Fibroblast of lung (primary cell): Measurements from ENCODE around the gene UGGT1. TPM values are rescaled to one million over a fixed set of nuclear protein-coding genes. Genes with fewer than 3 reads are reported as not detected.

Experiments used
- DNase-seq, 2 donors: peaks; one replicate each; pipeline versions ENCODE4 v3.0.0 to v3.0.0-alpha.2; 2010; ENCODE audit warnings: low read depth in 2 of 2
- H2AFZ ChIP-seq: 2 replicates; pipeline ENCODE4 v1.5.1; 2012; ENCODE audit warnings: low read length, control low read depth, inconsistent platforms
- H3K27ac ChIP-seq: 2 replicates; pipeline ENCODE4 v1.5.1; 2011; ENCODE audit warnings: low read length, control low read depth; ENCODE audit not compliant: insufficient read depth
- H3K27me3 ChIP-seq: 2 replicates; pipeline ENCODE4 v1.5.1; 2011; ENCODE audit warnings: mild to moderate bottlenecking, low read length; ENCODE audit not compliant: control insufficient read depth, insufficient read depth
- H3K36me3 ChIP-seq: 2 replicates; pipeline ENCODE4 v1.5.1; 2011; ENCODE audit warnings: low read length; ENCODE audit not compliant: control insufficient read depth, insufficient read depth
- H3K4me1 ChIP-seq: 2 replicates; pipeline ENCODE4 v1.5.1; 2011; ENCODE audit warnings: low read length; ENCODE audit not compliant: control insufficient read depth, insufficient read depth; ENCODE audit errors: extremely low read depth
- H3K4me2 ChIP-seq: 2 replicates; pipeline ENCODE4 v1.5.1; 2011; ENCODE audit warnings: low read length, control low read depth; ENCODE audit not compliant: insufficient read depth; ENCODE audit errors: extremely low read depth
- H3K4me3 ChIP-seq, 4 experiments: fragments of 200-600 bp in 1 of 4; sonication (generic) in 1 of 4; replicated peaks in 1 of 4; 2 replicates each; pipeline ENCODE4 v1.5.1; 2011 to 2016; ENCODE audit warnings: low read length in 4 of 4, low read depth in 3 of 4, mild to moderate bottlenecking in 3 of 4, control low read depth in 2 of 4, inconsistent platforms in 1 of 4, mixed read lengths in 1 of 4; ENCODE audit not compliant: insufficient read depth in 1 of 4; ENCODE audit errors: control extremely low read depth in 1 of 4
- H3K79me2 ChIP-seq: 2 replicates; pipeline ENCODE4 v1.5.1; 2012; ENCODE audit warnings: mild to moderate bottlenecking, low read length, inconsistent platforms; ENCODE audit not compliant: control insufficient read depth, insufficient read depth
- H3K9ac ChIP-seq: 2 replicates; pipeline ENCODE4 v1.5.1; 2011; ENCODE audit warnings: mild to moderate bottlenecking, low read length, control low read depth; ENCODE audit not compliant: insufficient read depth
- H3K9me3 ChIP-seq: 2 replicates; pipeline ENCODE4 v1.5.1; 2012; ENCODE audit warnings: low read depth, low read length; ENCODE audit not compliant: control insufficient read depth, insufficient read depth
- H4K20me1 ChIP-seq: 2 replicates; pipeline ENCODE4 v1.5.1; 2011; ENCODE audit warnings: low read length; ENCODE audit not compliant: control insufficient read depth, insufficient read depth; ENCODE audit errors: extremely low read depth
- EZH2 ChIP-seq: IDR thresholded peaks from 2 replicates; pipeline ENCODE4 v1.5.1; 2012; ENCODE audit warnings: low read length, control low read depth, mild to moderate bottlenecking; ENCODE audit errors: missing control alignments
- polyA plus RNA-seq, 2 donors: library from polyadenylated mRNA; depleted of rRNA in 1 of 2; stranded (reverse) in 1 of 2; unstranded in 1 of 2; fragments of >200 nt; gene quantifications; 2 replicates each; pipeline ENCODE4 v1.2.1, GENCODE V29; 2011 to 2012; ENCODE audit warnings: missing spikeins in 1 of 2
- total RNA-seq: library from RNA; depleted of rRNA; stranded (reverse); fragments of >200 nt; gene quantifications from 2 replicates; pipeline ENCODE4 v1.2.1, GENCODE V29; 2014
- TF ChIP-seq, protein P1 (sequence below), 2 donors: IDR thresholded peaks in 1 of 2; conservative IDR thresholded peaks in 1 of 2; 1 replicate in 1 of 2; 2 replicates in 1 of 2; pipeline ENCODE4 v1.5.1; 2011 to 2012; ENCODE audit warnings: low read length in 2 of 2, control low read depth in 1 of 2, inconsistent platforms in 1 of 2, low read depth in 1 of 2, mild to moderate bottlenecking in 1 of 2

UGGT1 gene
- total and polyA plus RNA-seq, 2 donors (not counting 1 experiment from before 2014, with no cell fraction given): 59.3 to 87.9 TPM

DNA sequence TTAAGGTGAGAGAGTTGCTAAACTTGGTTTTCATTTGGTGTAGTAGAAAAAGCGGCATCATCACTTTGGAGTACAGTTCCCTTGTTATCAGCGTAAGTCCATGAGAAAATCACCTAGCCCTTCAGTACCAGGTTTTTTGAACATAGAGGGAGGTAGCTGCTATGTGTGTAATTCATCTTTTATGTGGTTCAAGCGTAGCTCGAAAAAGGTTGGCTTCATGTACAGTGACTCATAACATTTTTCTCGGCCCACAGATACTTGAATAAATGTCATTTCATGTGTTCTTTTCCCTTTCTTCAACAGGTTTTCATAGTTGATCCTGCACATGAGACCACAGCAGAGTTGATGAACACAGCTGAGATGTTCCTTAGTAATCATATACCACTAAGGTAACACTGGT is 43.6 kb downstream of the UGGT1 start:
- Histone ChIP-seq H2AFZ (no peak overlapping the region), H3K27me3 (no peaks in the 10 kb centered on the region), H3K4me3 (no peak overlapping the region), H3K9me3 (no peaks in the 10 kb centered on the region), H3K27ac (no peak overlapping the region), H3K4me1 (no peaks in the 10 kb centered on the region), H3K9ac (no peak overlapping the region), H3K36me3 (peaks cover 5% of the 10 kb centered on the region), H3K79me2 (no peaks in the 10 kb centered on the region), H4K20me1 (no peaks in the 10 kb centered on the region), H3K4me2 (no peak overlapping the region)
- DNase-seq: peak in 1 of 2 donors; percentile 83
- TF ChIP-seq, protein P1, sequence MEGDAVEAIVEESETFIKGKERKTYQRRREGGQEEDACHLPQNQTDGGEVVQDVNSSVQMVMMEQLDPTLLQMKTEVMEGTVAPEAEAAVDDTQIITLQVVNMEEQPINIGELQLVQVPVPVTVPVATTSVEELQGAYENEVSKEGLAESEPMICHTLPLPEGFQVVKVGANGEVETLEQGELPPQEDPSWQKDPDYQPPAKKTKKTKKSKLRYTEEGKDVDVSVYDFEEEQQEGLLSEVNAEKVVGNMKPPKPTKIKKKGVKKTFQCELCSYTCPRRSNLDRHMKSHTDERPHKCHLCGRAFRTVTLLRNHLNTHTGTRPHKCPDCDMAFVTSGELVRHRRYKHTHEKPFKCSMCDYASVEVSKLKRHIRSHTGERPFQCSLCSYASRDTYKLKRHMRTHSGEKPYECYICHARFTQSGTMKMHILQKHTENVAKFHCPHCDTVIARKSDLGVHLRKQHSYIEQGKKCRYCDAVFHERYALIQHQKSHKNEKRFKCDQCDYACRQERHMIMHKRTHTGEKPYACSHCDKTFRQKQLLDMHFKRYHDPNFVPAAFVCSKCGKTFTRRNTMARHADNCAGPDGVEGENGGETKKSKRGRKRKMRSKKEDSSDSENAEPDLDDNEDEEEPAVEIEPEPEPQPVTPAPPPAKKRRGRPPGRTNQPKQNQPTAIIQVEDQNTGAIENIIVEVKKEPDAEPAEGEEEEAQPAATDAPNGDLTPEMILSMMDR (conservative IDR thresholded peaks at IDR 0.05 in 1 of 2, IDR thresholded peaks at IDR 0.05 in 1 of 2; ENCODE audit: low read depth in 1 of 2, low read length in 2 of 2): no peak
- TF ChIP-seq EZH2: no peak

DNA sequence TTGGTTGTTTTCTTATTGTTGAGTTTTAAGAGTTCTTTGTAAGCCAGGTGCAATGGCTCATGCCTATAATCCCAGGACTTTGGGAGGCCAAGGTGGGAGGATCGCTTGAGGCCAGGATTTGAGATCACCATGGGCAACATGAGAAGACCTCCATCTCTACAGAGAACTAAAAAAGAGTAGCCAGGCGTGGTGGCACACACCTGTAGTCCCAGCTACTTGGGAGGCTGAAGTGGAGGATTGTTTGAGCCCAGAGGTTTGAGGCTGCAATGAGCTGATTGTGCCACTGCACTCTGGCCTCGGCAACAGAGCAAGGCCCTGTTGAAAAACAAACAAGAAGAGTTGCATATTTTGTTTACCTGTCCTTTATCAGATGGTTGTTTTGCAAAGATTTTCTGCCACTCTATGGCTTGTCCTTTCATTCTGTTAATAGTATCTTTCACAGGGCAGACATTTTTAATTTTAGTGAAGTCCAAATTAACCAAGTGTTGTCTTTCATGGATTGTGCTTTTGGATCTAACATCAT is 46.2 kb downstream of the UGGT1 start:
- no peaks in the 10 kb centered on the region for H3K4me1 ChIP-seq
- no peak overlapping the region for H3K9ac ChIP-seq
- no peak for DNase-seq
- H2AFZ ChIP-seq: no peak overlapping the region
- H3K27ac ChIP-seq: no peak overlapping the region
- no peak overlapping the region for H3K4me3 ChIP-seq
- H4K20me1 ChIP-seq: no peaks in the 10 kb centered on the region
- H3K79me2 ChIP-seq: no peaks in the 10 kb centered on the region
- no peaks in the 10 kb centered on the region for H3K27me3 ChIP-seq
- H3K36me3 ChIP-seq: peaks cover 12% of the 10 kb centered on the region
- no peaks in the 10 kb centered on the region for H3K9me3 ChIP-seq
- no peak overlapping the region for H3K4me2 ChIP-seq
- TF ChIP-seq, protein P1 (conservative IDR thresholded peaks at IDR 0.05 in 1 of 2, IDR thresholded peaks at IDR 0.05 in 1 of 2; ENCODE audit: low read depth in 1 of 2, low read length in 2 of 2): no peak
- TF ChIP-seq EZH2: no peak

DNA sequence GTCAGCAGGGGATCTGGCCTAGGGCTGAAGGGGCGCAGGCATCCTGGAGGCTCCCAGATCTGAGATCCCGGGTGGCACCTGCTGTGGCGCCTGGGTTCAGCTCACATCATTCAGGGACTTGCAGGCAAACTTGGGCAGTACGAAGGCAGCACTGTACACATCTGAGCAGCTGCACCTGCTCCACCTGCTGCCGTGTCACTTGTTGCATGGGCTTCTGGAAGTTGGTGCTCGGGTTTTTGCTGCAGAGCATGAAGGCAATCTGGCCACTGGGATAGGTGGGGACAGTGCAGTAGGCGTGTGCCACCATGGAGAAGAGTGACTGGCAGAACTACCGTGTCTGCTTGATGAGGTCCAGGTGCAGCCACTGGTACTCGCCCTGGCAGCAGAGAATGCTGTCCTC is 48.6 kb downstream of the UGGT1 start:
- Histone ChIP-seq H3K79me2 (no peaks in the 10 kb centered on the region), H4K20me1 (no peaks in the 10 kb centered on the region), H3K4me2 (no peak overlapping the region), H3K36me3 (peaks cover 10% of the 10 kb centered on the region), H3K27me3 (no peaks in the 10 kb centered on the region), H3K9me3 (no peaks in the 10 kb centered on the region), H3K9ac (no peak overlapping the region), H3K27ac (no peak overlapping the region), H3K4me1 (no peaks in the 10 kb centered on the region), H3K4me3 (no peak overlapping the region), H2AFZ (no peak overlapping the region)
- no peak for TF ChIP-seq EZH2
- TF ChIP-seq, protein P1 (conservative IDR thresholded peaks at IDR 0.05 in 1 of 2, IDR thresholded peaks at IDR 0.05 in 1 of 2; ENCODE audit: low read depth in 1 of 2, low read length in 2 of 2): no peak
- no peak for DNase-seq
